AG09309 (cell line): ENCODE measurements around the gene GRB10.

Source experiments
- DNase-seq: peaks from one replicate; pipeline ENCODE4 v3.0.0-alpha.2; 2010; ENCODE audit warnings: low read depth
- H3K4me3 ChIP-seq: 2 replicates; pipeline ENCODE4 v1.5.1; 2011; ENCODE audit warnings: mild to moderate bottlenecking, low read depth, low read length, moderate library complexity; ENCODE audit not compliant: control insufficient read depth
- TF ChIP-seq, protein P1 (sequence below): IDR thresholded peaks from 2 replicates; pipeline ENCODE4 v1.5.1; 2011; ENCODE audit warnings: mild to moderate bottlenecking, low read depth, low read length, inconsistent platforms; ENCODE audit not compliant: insufficient read depth, control insufficient read depth; ENCODE audit errors: missing control alignments

GRB10 gene

DNA sequence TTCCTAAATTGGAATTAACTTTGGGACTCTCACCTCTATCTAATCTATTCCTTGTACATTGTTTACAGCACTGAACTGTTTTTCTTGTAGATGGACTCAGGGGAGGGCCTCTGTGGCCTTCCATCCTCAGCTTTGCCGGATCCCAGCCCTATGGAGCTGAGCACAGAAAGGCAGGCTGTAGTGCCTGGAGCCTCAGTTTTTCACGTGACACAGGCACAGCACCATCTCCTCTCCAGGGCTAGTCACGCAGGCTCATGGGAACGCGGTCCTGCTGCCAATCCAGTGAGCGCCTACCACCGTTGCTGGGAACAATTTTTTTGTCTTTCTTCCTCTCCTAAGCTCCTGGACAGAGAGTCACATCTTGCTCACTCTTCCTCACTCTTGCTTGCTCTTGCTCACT lies 141.9 kb downstream of the GRB10 start:
- DNase-seq, result no peak
- TF ChIP-seq, protein P1, sequence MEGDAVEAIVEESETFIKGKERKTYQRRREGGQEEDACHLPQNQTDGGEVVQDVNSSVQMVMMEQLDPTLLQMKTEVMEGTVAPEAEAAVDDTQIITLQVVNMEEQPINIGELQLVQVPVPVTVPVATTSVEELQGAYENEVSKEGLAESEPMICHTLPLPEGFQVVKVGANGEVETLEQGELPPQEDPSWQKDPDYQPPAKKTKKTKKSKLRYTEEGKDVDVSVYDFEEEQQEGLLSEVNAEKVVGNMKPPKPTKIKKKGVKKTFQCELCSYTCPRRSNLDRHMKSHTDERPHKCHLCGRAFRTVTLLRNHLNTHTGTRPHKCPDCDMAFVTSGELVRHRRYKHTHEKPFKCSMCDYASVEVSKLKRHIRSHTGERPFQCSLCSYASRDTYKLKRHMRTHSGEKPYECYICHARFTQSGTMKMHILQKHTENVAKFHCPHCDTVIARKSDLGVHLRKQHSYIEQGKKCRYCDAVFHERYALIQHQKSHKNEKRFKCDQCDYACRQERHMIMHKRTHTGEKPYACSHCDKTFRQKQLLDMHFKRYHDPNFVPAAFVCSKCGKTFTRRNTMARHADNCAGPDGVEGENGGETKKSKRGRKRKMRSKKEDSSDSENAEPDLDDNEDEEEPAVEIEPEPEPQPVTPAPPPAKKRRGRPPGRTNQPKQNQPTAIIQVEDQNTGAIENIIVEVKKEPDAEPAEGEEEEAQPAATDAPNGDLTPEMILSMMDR, result no peak
- H3K4me3 ChIP-seq, result no peak overlapping the region

DNA sequence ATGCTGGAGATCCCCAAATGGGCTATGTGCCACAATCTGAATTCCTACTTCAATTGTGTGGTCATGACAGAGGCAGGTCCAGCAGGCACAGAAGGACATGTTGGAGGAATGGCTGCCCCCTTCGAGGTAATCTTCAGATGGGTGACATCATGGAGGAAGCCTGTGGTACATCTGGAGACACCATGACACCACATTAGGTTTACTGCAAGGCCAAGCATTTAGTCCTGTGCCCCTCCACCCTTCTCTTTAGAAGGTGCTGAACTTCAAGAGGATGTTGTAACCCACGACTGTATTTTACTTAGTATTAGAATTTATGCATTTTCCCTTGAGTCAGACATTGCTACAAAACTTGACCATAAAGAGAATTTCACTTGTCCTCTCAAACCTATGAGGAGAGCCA lies 142.4 kb downstream of the GRB10 start:
- no peak for DNase-seq
- H3K4me3 ChIP-seq, result no peak overlapping the region
- TF ChIP-seq, protein P1, result no peak

DNA sequence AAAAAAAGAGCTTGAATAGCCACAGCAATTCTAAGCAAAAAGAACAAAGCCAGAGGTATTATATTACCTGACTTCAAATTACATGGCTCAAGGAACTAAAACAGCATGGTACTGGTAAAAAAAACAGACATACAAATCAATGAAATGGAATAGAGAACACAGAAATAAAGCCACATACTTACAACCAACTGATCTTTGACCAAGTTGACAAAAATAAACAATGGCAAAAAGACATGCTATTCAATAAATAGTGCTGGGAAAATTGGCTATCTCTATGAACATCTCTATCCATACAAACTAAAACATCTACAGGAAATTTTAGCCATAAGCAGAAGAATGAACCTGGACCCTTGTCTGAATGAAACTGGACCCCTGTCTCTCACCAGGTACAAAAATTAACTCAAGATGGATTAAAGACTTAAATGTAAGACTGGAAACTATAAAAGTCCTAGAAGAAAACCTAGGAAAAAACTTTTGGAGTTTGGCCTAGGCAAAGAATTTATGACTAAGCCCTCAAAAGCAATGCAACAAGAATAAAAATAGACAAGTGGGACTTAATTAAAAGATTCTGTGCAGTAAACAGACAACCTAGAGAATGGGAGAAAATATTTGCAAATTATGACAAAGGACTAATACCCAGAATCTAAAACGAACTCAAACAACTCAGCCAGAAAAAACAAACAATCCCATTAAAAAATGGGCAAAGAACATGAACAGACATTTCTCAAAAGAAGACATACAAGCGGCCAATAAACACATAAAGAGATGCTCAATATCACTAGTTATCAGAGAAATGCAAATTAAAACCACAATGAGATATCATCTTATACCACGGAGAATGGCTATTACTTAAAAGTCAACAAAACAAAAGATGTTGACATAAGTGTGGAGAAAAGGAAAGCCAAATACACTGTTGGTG lies 144.7 kb downstream of the GRB10 start:
- TF ChIP-seq, protein P1, result no peak
- no peak for DNase-seq
- H3K4me3 ChIP-seq, result no peak overlapping the region

DNA sequence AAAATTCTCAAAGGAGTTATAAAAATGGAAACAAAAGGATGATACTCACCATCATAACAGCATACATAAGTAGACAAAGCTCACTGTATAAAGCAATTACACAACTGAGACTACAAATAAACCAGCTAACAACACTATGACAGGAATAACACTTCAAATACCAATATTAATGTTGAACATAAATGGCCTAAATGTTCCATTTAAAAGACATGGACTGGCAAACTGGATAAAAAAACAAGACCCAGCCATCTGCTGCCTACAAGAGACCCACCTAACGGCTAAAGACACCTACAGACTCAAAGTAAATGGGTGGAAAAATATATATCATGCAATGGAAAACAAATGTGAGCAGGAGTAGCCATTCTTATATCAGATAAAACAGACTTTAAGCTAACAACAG lies 148.3 kb downstream of the GRB10 start:
- DNase-seq, result no peak
- no peak overlapping the region for H3K4me3 ChIP-seq
- TF ChIP-seq, protein P1, result no peak

DNA sequence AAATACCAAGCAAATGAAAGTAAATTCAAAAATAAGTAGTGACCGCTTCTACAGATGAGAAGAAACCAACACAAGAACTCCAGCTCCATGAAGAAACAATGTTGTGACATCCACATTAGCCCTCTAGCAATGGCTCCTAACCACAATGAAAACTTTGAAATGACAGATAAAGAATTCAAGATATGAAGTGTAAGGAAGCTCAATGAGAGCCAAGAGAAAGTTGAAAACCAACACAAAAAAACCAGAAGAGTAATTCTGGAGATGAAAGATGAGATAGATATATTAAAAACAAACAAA lies 149.3 kb downstream of the GRB10 start:
- no peak for DNase-seq
- TF ChIP-seq, protein P1, result no peak
- no peak overlapping the region for H3K4me3 ChIP-seq

DNA sequence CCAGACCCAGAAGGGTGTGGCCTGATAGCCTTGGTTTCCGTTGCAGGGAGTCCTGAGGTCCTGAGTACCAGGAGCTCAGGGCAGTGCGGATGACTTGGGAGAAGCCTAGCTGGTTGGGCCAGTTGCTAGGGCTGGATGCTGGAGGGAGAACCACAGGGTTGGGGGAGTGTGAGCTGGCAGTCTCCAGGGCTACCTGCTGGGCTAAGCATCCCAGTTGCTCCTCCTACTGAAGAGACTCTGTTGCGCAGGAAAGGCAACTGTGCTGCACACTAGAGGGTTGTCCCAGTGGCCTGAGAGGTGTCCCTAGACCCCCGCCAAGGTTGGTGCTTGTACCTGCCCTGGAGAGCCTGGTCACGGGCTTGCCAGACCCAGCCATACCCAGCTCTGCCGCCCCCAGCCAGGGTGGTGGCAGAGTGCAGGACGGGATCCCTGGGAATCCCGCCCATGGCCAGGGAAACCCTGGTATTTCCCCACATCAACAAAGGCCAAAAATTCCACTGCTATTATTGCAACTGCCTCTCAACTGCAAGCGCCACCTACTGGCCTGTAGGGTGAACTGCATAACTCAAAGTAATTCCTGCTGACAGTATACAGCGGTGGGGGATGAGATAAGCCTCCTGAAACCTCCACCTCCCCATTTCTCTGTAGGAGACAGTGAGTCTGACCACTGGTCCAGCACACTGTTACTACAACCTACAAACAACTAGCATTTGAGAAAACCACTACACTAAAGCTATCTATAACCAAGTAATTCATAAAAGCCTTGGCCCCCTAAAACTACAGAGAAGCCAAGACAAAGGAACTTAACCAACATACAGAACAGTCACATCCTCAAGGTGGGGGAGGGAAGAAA lies 149.9 kb downstream of the GRB10 start:
- TF ChIP-seq, protein P1, result peak; percentile 96
- no peak for DNase-seq
- no peak overlapping the region for H3K4me3 ChIP-seq
